H1 (cell line): ENCODE measurements around the gene MXRA8. TPM values are rescaled to one million over a fixed set of nuclear protein-coding genes. Genes with fewer than 3 reads are reported as not detected.

Source experiments
- CTCF ChIA-PET: fragments of 300-600 bp; sonication (Branson Sonifier 250); formaldehyde crosslinking; loops from one replicate; lab custom pipeline; 2021; ENCODE audit not compliant: partially characterized antibody; lab: Charles Lee
- POLR2A ChIA-PET: fragments of 300-600 bp; sonication (Branson Sonifier 250); formaldehyde crosslinking; loops from one replicate; lab custom pipeline; 2021; ENCODE audit warnings: inconsistent platforms; ENCODE audit not compliant: partially characterized antibody; lab: Charles Lee
- DNase-seq, 2 experiments: peaks; one replicate each; pipeline versions ENCODE4 v3.0.0 to v3.0.0-alpha.2; 2010 to 2022; ENCODE audit warnings: low spot score in 2 of 2, low read depth in 1 of 2, mixed read lengths in 1 of 2
- FAIRE-seq: peaks from 2 replicates; lab custom pipeline; 2011; peaks lifted over from hg19 to GRCh38; lab: Jason Lieb, UNC
- H2AFZ ChIP-seq: 2 replicates; pipeline ENCODE4 v1.8.1; 2012; ENCODE audit warnings: low read length, inconsistent platforms
- H2AK5ac ChIP-seq: 2 replicates; pipeline ENCODE4 v1.6.1; 2013; ENCODE audit warnings: low read depth, low read length
- H2BK120ac ChIP-seq: replicated peaks from 2 replicates; pipeline ENCODE3; 2013; ENCODE audit warnings: low read depth, low read length, inconsistent platforms
- H2BK12ac ChIP-seq: 2 replicates; pipeline ENCODE4 v1.6.1; 2013; ENCODE audit warnings: low read depth, low read length
- H2BK15ac ChIP-seq: 2 replicates; pipeline ENCODE4 v1.6.1; 2013; ENCODE audit warnings: low read length
- H2BK20ac ChIP-seq: 2 replicates; pipeline ENCODE4 v1.6.1; 2013; ENCODE audit warnings: low read length
- H2BK5ac ChIP-seq: 2 replicates; pipeline ENCODE4 v1.6.1; 2013; ENCODE audit warnings: low read depth, low read length
- H3K14ac ChIP-seq: 2 replicates; pipeline ENCODE4 v1.6.1; 2013; ENCODE audit warnings: inconsistent platforms; ENCODE audit not compliant: insufficient read length
- H3K18ac ChIP-seq: 2 replicates; pipeline ENCODE4 v1.6.1; 2013; ENCODE audit warnings: low read length; ENCODE audit errors: extremely low read depth
- H3K23ac ChIP-seq: 2 replicates; pipeline ENCODE4 v1.6.1; 2013; ENCODE audit warnings: inconsistent platforms; ENCODE audit not compliant: insufficient read length
- H3K23me2 ChIP-seq: 2 replicates; pipeline ENCODE4 v1.6.1; 2013; ENCODE audit warnings: low read depth, low read length
- H3K27ac ChIP-seq: 2 replicates; pipeline ENCODE4 v1.6.1; 2011; ENCODE audit warnings: low read depth, low read length, inconsistent platforms
- H3K27me3 ChIP-seq, 4 experiments: replicated peaks in 1 of 4; 1 replicate in 1 of 4; 2 replicates in 3 of 4; pipeline versions ENCODE4 v1.6.1 to v1.8.1; 2011 to 2013; ENCODE audit warnings: low read length in 3 of 4, mild to moderate bottlenecking in 3 of 4, inconsistent platforms in 2 of 4, mixed read lengths in 2 of 4, moderate library complexity in 1 of 4; ENCODE audit not compliant: control insufficient read depth in 3 of 4, insufficient read depth in 3 of 4; ENCODE audit errors: extremely low read depth in 1 of 4
- H3K36me3 ChIP-seq, 4 experiments: 2 replicates each; pipeline versions ENCODE4 v1.6.1 to v1.8.1; 2011 to 2013; ENCODE audit warnings: mild to moderate bottlenecking in 4 of 4, low read length in 3 of 4, moderate library complexity in 2 of 4, control low read depth in 1 of 4, inconsistent platforms in 1 of 4; ENCODE audit not compliant: insufficient read depth in 4 of 4, control insufficient read depth in 2 of 4
- H3K4ac ChIP-seq: replicated peaks from 2 replicates; pipeline ENCODE3; 2013; ENCODE audit warnings: low read length, low read depth, mixed read lengths, inconsistent platforms; ENCODE audit not compliant: insufficient read length
- H3K4me1 ChIP-seq, 4 experiments: replicated peaks in 1 of 4; 1 replicate in 1 of 4; 2 replicates in 3 of 4; pipeline versions ENCODE4 v1.6.1 to v1.8.1; 2011 to 2013; ENCODE audit warnings: low read length in 3 of 4, inconsistent platforms in 2 of 4, mixed read lengths in 1 of 4; ENCODE audit not compliant: insufficient read depth in 4 of 4, control insufficient read depth in 3 of 4
- H3K4me2 ChIP-seq, 2 experiments: 2 replicates each; pipeline versions ENCODE4 v1.6.1 to v1.8.1; 2011 to 2013; ENCODE audit warnings: low read depth in 2 of 2, low read length in 2 of 2, control low read depth in 1 of 2, inconsistent platforms in 1 of 2, mild to moderate bottlenecking in 1 of 2; ENCODE audit not compliant: insufficient read depth in 1 of 2
- H3K4me3 ChIP-seq, 4 experiments: fragments of 200-600, 300-600 bp in 1 of 4; sonication (generic), shearing (Covaris generic), sonication (Bioruptor Twin) in 1 of 4; 2 replicates each; pipeline versions ENCODE4 v1.5.1 to v1.8.1; 2011 to 2016; ENCODE audit warnings: low read length in 4 of 4, low read depth in 3 of 4, control low read depth in 2 of 4, inconsistent platforms in 2 of 4, mild to moderate bottlenecking in 2 of 4, mixed read lengths in 1 of 4, moderate library complexity in 1 of 4; ENCODE audit not compliant: insufficient read depth in 2 of 4; ENCODE audit errors: extremely low read depth in 1 of 4
- H3K56ac ChIP-seq: replicated peaks from 2 replicates; pipeline ENCODE3; 2013; ENCODE audit warnings: low read depth, mild to moderate bottlenecking, mixed read lengths, low read length, inconsistent platforms; ENCODE audit not compliant: insufficient read length
- H3K79me1 ChIP-seq: 2 replicates; pipeline ENCODE4 v1.6.1; 2013; ENCODE audit warnings: low read depth, low read length, control low read depth
- H3K79me2 ChIP-seq, 2 experiments: 2 replicates each; pipeline versions ENCODE4 v1.6.1 to v1.8.1; 2012 to 2013; ENCODE audit warnings: low read length in 2 of 2, mild to moderate bottlenecking in 2 of 2, inconsistent platforms in 1 of 2; ENCODE audit not compliant: insufficient read depth in 2 of 2, control insufficient read depth in 1 of 2
- H3K9ac ChIP-seq, 4 experiments: replicated peaks in 1 of 4; 1 replicate in 1 of 4; 2 replicates in 3 of 4; pipeline versions ENCODE4 v1.6.1 to v1.8.1; 2011 to 2013; ENCODE audit warnings: low read depth in 3 of 4, low read length in 3 of 4, control low read depth in 2 of 4, mild to moderate bottlenecking in 2 of 4, moderate library complexity in 2 of 4, inconsistent platforms in 1 of 4; ENCODE audit errors: extremely low read depth in 1 of 4
- H3K9me3 ChIP-seq, 2 experiments: 2 replicates each; pipeline versions ENCODE4 v1.6.1 to v1.8.1; 2012 to 2013; ENCODE audit warnings: mild to moderate bottlenecking in 2 of 2, moderate library complexity in 2 of 2, control low read depth in 1 of 2, inconsistent platforms in 1 of 2, low read depth in 1 of 2, low read length in 1 of 2, mixed read lengths in 1 of 2; ENCODE audit not compliant: insufficient read depth in 2 of 2
- H4K20me1 ChIP-seq, 2 experiments: replicated peaks in 1 of 2; 2 replicates each; pipeline versions ENCODE3 to v1.8.1; 2011 to 2013; ENCODE audit warnings: inconsistent platforms in 2 of 2, low read length in 2 of 2, mild to moderate bottlenecking in 1 of 2; ENCODE audit not compliant: insufficient read depth in 2 of 2, control insufficient read depth in 1 of 2
- H4K5ac ChIP-seq: 2 replicates; pipeline ENCODE4 v1.6.1; 2013; ENCODE audit warnings: low read length, low read depth, mixed read lengths, inconsistent platforms; ENCODE audit not compliant: insufficient read length
- H4K8ac ChIP-seq: 2 replicates; pipeline ENCODE4 v1.8.0; 2013; ENCODE audit warnings: mild to moderate bottlenecking, moderate library complexity, low read length, inconsistent platforms; ENCODE audit not compliant: insufficient read depth; ENCODE audit errors: extremely low read depth
- H4K91ac ChIP-seq: replicated peaks from 2 replicates; pipeline ENCODE3; 2013; ENCODE audit warnings: low read length, mixed read lengths, inconsistent platforms; ENCODE audit not compliant: insufficient read length
- CHD2 ChIP-seq: IDR thresholded peaks from 2 replicates; pipeline ENCODE4 v1.6.1; 2012; ENCODE audit warnings: low read length, improper control_type of control experiment
- KDM1A ChIP-seq: fragments of 200-600, 300-600 bp; sonication (generic); IDR thresholded peaks from 2 replicates; pipeline ENCODE4 v1.7.1; 2016; ENCODE audit warnings: mild to moderate bottlenecking, low read length, borderline replicate concordance
- POLR2AphosphoS5 ChIP-seq: IDR thresholded peaks from 2 replicates; pipeline ENCODE4 v1.6.1; 2011; ENCODE audit warnings: low read depth, low read length
- RNF2 ChIP-seq: fragments of 200-900, 300-1000 bp; sonication (generic); IDR thresholded peaks from 2 replicates; pipeline ENCODE4 v1.7.1; 2016; ENCODE audit warnings: borderline replicate concordance, low read depth, mild to moderate bottlenecking, antibody characterized with exemption, low read length; ENCODE audit not compliant: poor library complexity, severe bottlenecking; ENCODE audit errors: missing control alignments
- WGBS, 2 experiments: shearing (Covaris generic) in 1 of 2; methylation state at CpG; one replicate each; pipeline versions ENCODE4 v1.1.6 to v1.1.7; 2013 to 2015; ENCODE audit warnings: low lambda C conversion rate in 2 of 2, mixed read lengths in 2 of 2, inconsistent platforms in 1 of 2, low coverage in 1 of 2, missing lambda C conversion rate in 1 of 2; ENCODE audit not compliant: insufficient replicate concordance in 2 of 2, insufficient coverage in 1 of 2, insufficient read length in 1 of 2; ENCODE audit errors: extremely low coverage in 1 of 2, missing lambda C conversion rate in 1 of 2; 5-methylcytosine and 5-hydroxymethylcytosine counted together
- polyA plus RNA-seq, 7 experiments: library from polyadenylated mRNA; depleted of rRNA in 3 of 7; stranded (reverse) in 5 of 7; unstranded in 2 of 7; fragments of >200 nt in 5 of 7; fragments of 200-250 nt in 2 of 7; gene quantifications; 1 replicate in 5 of 7; 2 replicates in 1 of 7; 4 replicates in 1 of 7; pipeline versions ENCODE4 v1.2.1 to v1.2.3, GENCODE V29; 2011 to 2013; ENCODE audit warnings: missing spikeins in 2 of 7, mixed read lengths in 2 of 7
- total RNA-seq: library from RNA; stranded (reverse); fragmentation: NEBNext Ultra II Directional; extraction: Animal tissue kit (Norgen Biotek cat#: 25700); gene quantifications from 2 replicates; pipeline ENCODE4 v1.2.1, GENCODE V29; 2021
- TF ChIP-seq, protein P1 (sequence below): IDR thresholded peaks from 2 replicates; pipeline ENCODE4 v1.6.1; 2011; ENCODE audit warnings: low read depth, mild to moderate bottlenecking, low read length; ENCODE audit not compliant: insufficient read depth

The MXRA8 gene
- total and polyA plus RNA-seq, 2 of the 8 experiments (the other 6 are each of a cell fraction or from before 2014, with no cell fraction given) = 10.5 to 17.2 TPM

DNA sequence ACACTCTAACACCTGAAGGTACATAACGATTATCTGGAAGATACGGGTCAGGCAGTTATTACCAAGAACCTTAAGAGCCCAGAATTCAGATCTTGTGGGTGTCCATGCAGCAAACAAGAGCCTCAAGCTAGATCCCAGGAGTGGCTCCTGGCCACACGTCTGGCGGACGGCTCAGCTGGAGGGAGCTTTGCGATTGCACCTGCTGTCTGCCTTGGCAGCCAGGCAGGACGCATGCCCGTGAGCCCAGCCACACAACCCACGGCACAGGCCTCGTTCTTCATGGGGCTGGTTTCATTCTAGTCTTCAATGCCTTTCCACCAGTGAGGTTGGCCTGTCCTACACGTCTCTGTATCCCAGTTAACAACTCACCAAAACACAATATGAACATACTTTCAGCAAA is 35.1 kb upstream of the MXRA8 start:
- Histone ChIP-seq H2BK15ac (no peak overlapping the region), H2BK120ac (no peak overlapping the region), H3K14ac (no peak overlapping the region), H3K18ac (no peak overlapping the region), H3K27ac (no peak overlapping the region), H4K5ac (no peak overlapping the region), H4K91ac (no peak overlapping the region), H3K36me3 (peaks cover 52 to 85% (median 71%) of the 10 kb centered on the region in 4 experiments), H2BK20ac (no peak overlapping the region), H3K56ac (no peak overlapping the region), H2BK12ac (no peak overlapping the region), H2AFZ (no peak overlapping the region), H3K27me3 (no peaks in the 10 kb centered on the region), H3K4me3 (no peak overlapping the region), H2AK5ac (no peak overlapping the region), H3K23me2 (peaks cover 5% of the 10 kb centered on the region), H3K79me1 (peaks cover 9% of the 10 kb centered on the region), H3K9me3 (no peaks in the 10 kb centered on the region), H4K20me1 (peaks cover 6 to 14% of the 10 kb centered on the region in 2 experiments), H3K4me1 (peaks cover 0 to 7% (median 4%) of the 10 kb centered on the region in 4 experiments; a peak in 3 of 7 replicates), H3K79me2 (peaks cover 4 to 30% of the 10 kb centered on the region in 2 experiments; a peak in 3 of 4 replicates), H2BK5ac (no peak overlapping the region), H4K8ac (no peak overlapping the region; the same call in 1 of the 2 replicates), H3K9ac (no peak overlapping the region), H3K23ac (no peak overlapping the region), H3K4ac (no peak overlapping the region), H3K4me2 (no peak overlapping the region)
- WGBS, 2 experiments = 94% methylated on average over 11 of the region's 11 CpGs; no CpG with 5 or more reads in 1 of the 2 experiments
- DNase-seq = no peak
- FAIRE-seq = no peak
- CTCF ChIA-PET = interaction anchor here (0.6 to 3.4 kb wide), 4 partner anchors 8 to 48 kb away, joined by 3 to 20 read pairs (median 5); no protein-coding TSS in a partner anchor
- POLR2A ChIA-PET = interaction anchor here (20.0 to 33.4 kb wide), 3 partner anchors 3 to 37 kb away, joined by 515 to 719 read pairs (median 719); partner anchors contain the start of genes ANKRD65, AURKAIP1, CCNL2 and MRPL20
- TF ChIP-seq POLR2AphosphoS5 = no peak
- TF ChIP-seq, protein P1, sequence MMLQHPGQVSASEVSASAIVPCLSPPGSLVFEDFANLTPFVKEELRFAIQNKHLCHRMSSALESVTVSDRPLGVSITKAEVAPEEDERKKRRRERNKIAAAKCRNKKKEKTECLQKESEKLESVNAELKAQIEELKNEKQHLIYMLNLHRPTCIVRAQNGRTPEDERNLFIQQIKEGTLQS = no peak
- TF ChIP-seq KDM1A = no peak
- TF ChIP-seq RNF2 = no peak
- no peak for TF ChIP-seq CHD2
